ENCODE results near the gene POLE4. TPM values are rescaled to one million over a fixed set of nuclear protein-coding genes. Genes with fewer than 3 reads are reported as not detected.

The POLE4 gene
- total RNA-seq, 1 experiment from 2014 or later: 72.9 TPM

GRCh38 chr2:74945788-74946331, 12.6 kb upstream of the POLE4 start:
- H3K36me3 ChIP-seq (ENCODE audit: insufficient read depth, low read length): no peaks in the 10 kb centered on the region
- no peak overlapping the region for H2AFZ ChIP-seq (ENCODE audit: low read length)
- no peak overlapping the region for H3K27ac ChIP-seq (ENCODE audit: low read length)
- 0 out of 2 replicates have a peak, but pooled peaks cover 8% of the 10 kb centered on the region for H3K9me3 ChIP-seq (ENCODE audit: low read length)
- DNase-seq: no peak
- H3K27me3 ChIP-seq (ENCODE audit: low read length): no peaks in the 10 kb centered on the region
- no peak overlapping the region for H3K4me3 ChIP-seq (ENCODE audit: low read length)
- H3K4me2 ChIP-seq (ENCODE audit: low read depth, low read length, poor library complexity, severe bottlenecking): no peak overlapping the region
- peaks cover 4% of the 10 kb centered on the region for H3K4me1 ChIP-seq (ENCODE audit: low read length)
- H3K9ac ChIP-seq (ENCODE audit: low read length): no peak overlapping the region
- no peaks in the 10 kb centered on the region for H4K20me1 ChIP-seq (ENCODE audit: insufficient read depth, low read depth, low read length)
- no peaks in the 10 kb centered on the region for H3K9me2 ChIP-seq (replicated peaks; ENCODE audit: insufficient read depth, low read length)
- no peaks in the 10 kb centered on the region for H3K79me2 ChIP-seq (ENCODE audit: low read length)

DNA sequence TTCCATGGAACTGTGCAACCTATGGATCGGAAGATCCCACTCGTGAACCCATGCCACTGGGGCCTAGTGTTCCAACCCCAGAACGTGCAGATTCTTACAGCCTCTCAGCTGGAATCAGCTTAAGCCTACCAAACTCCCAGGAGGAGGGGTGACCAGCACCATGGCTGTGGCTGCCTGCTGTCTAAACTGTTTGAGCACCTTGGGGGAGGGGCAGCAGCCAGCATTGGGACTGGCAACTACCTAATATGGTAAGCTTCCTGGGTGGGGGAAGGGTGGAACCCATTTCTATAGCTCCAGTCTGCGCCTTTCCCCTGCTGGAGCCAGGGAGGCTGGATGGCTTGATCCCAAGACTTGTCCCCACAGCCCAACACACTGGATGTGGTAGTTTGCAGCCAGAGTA, 10.7 kb upstream of the POLE4 start:
- no peak overlapping the region for H3K27ac ChIP-seq (ENCODE audit: low read length)
- no peak overlapping the region for H3K4me3 ChIP-seq (ENCODE audit: low read length)
- peaks cover 16% of the 10 kb centered on the region for H3K4me1 ChIP-seq (ENCODE audit: low read length)
- H3K9ac ChIP-seq (ENCODE audit: low read length): no peak overlapping the region
- no peaks in the 10 kb centered on the region for H3K79me2 ChIP-seq (ENCODE audit: low read length)
- H3K9me3 ChIP-seq (ENCODE audit: low read length): peaks cover 9% of the 10 kb centered on the region; the same call in 1 of the 2 replicates
- H4K20me1 ChIP-seq (ENCODE audit: insufficient read depth, low read depth, low read length): no peaks in the 10 kb centered on the region
- no peaks in the 10 kb centered on the region for H3K36me3 ChIP-seq (ENCODE audit: insufficient read depth, low read length)
- no peak overlapping the region for H2AFZ ChIP-seq (ENCODE audit: low read length)
- H3K9me2 ChIP-seq (replicated peaks; ENCODE audit: insufficient read depth, low read length): no peaks in the 10 kb centered on the region
- DNase-seq: no peak
- no peaks in the 10 kb centered on the region for H3K27me3 ChIP-seq (ENCODE audit: low read length)
- H3K4me2 ChIP-seq (ENCODE audit: low read depth, low read length, poor library complexity, severe bottlenecking): no peak overlapping the region

- no peaks in the 10 kb centered on the region for H3K79me2 ChIP-seq (ENCODE audit: low read length)
- no peaks in the 10 kb centered on the region for H3K27me3 ChIP-seq (ENCODE audit: low read length)
- H3K4me3 ChIP-seq (ENCODE audit: low read length): no peak overlapping the region
- no peaks in the 10 kb centered on the region for H3K36me3 ChIP-seq (ENCODE audit: insufficient read depth, low read length)
- no peak overlapping the region for H3K4me2 ChIP-seq (ENCODE audit: low read depth, low read length, poor library complexity, severe bottlenecking)
- no peaks in the 10 kb centered on the region for H3K9me2 ChIP-seq (replicated peaks; ENCODE audit: insufficient read depth, low read length)
- H3K27ac ChIP-seq (ENCODE audit: low read length): no peak overlapping the region
- no peak for DNase-seq
- no peak overlapping the region for H2AFZ ChIP-seq (ENCODE audit: low read length)
- H3K9me3 ChIP-seq (ENCODE audit: low read length): peaks cover 11% of the 10 kb centered on the region; the same call in 1 of the 2 replicates
- H3K9ac ChIP-seq (ENCODE audit: low read length): no peak overlapping the region
- no peaks in the 10 kb centered on the region for H4K20me1 ChIP-seq (ENCODE audit: insufficient read depth, low read depth, low read length)
- H3K4me1 ChIP-seq (ENCODE audit: low read length): peaks cover 16% of the 10 kb centered on the region
Measured at GRCh38 chr2:74948779-74949178, 9.7 kb upstream of the POLE4 start.

- Histone ChIP-seq H2AFZ (ENCODE audit: low read length) (no peak overlapping the region), H3K4me2 (ENCODE audit: low read depth, low read length, poor library complexity, severe bottlenecking) (no peak overlapping the region), H3K4me3 (ENCODE audit: low read length) (no peak overlapping the region), H3K27ac (ENCODE audit: low read length) (no peak overlapping the region), H3K9ac (ENCODE audit: low read length) (no peak overlapping the region), H3K9me3 (ENCODE audit: low read length) (peaks cover 11% of the 10 kb centered on the region; the same call in 1 of the 2 replicates), H3K36me3 (ENCODE audit: insufficient read depth, low read length) (no peaks in the 10 kb centered on the region), H3K9me2 (replicated peaks; ENCODE audit: insufficient read depth, low read length) (no peaks in the 10 kb centered on the region), H3K27me3 (ENCODE audit: low read length) (no peaks in the 10 kb centered on the region), H4K20me1 (ENCODE audit: insufficient read depth, low read depth, low read length) (no peaks in the 10 kb centered on the region), H3K4me1 (ENCODE audit: low read length) (peaks cover 16% of the 10 kb centered on the region), H3K79me2 (ENCODE audit: low read length) (no peaks in the 10 kb centered on the region)
- DNase-seq: peak; percentile 65
Measured at GRCh38 chr2:74951211-74951754, 7.2 kb upstream of the POLE4 start.

DNA sequence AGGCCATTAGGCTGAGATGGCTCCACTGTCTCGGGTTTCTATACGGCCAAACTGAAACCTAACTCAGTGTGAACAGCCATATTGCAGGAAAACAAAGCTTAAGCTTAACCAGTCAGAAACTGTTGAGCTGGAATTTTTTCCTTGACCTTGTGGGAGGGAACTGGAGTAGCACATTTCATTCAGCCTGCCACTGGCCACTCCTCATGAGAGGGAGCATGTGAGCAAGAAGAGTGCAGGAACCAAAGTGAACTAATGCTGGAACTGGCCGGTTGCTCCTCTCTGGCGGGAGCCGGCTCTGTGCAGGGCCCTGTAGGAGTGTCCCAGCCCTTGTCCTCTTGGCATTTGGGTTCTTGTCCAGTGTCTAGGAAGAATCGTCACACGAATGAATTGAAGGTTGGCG, 5.9 kb upstream of the POLE4 start:
- H2AFZ ChIP-seq (ENCODE audit: low read length): no peak overlapping the region
- H3K4me2 ChIP-seq (ENCODE audit: low read depth, low read length, poor library complexity, severe bottlenecking): no peak overlapping the region
- no peaks in the 10 kb centered on the region for H3K36me3 ChIP-seq (ENCODE audit: insufficient read depth, low read length)
- DNase-seq: no peak
- no peak overlapping the region for H3K4me3 ChIP-seq (ENCODE audit: low read length)
- no peaks in the 10 kb centered on the region for H3K27me3 ChIP-seq (ENCODE audit: low read length)
- H3K9me2 ChIP-seq (replicated peaks; ENCODE audit: insufficient read depth, low read length): no peaks in the 10 kb centered on the region
- H3K9ac ChIP-seq (ENCODE audit: low read length): no peak overlapping the region
- no peak overlapping the region for H3K27ac ChIP-seq (ENCODE audit: low read length)
- H3K79me2 ChIP-seq (ENCODE audit: low read length): no peaks in the 10 kb centered on the region
- H3K4me1 ChIP-seq (ENCODE audit: low read length): peaks cover 16% of the 10 kb centered on the region
- H3K9me3 ChIP-seq (ENCODE audit: low read length): peaks cover 11% of the 10 kb centered on the region; the same call in 1 of the 2 replicates
- no peaks in the 10 kb centered on the region for H4K20me1 ChIP-seq (ENCODE audit: insufficient read depth, low read depth, low read length)

DNA sequence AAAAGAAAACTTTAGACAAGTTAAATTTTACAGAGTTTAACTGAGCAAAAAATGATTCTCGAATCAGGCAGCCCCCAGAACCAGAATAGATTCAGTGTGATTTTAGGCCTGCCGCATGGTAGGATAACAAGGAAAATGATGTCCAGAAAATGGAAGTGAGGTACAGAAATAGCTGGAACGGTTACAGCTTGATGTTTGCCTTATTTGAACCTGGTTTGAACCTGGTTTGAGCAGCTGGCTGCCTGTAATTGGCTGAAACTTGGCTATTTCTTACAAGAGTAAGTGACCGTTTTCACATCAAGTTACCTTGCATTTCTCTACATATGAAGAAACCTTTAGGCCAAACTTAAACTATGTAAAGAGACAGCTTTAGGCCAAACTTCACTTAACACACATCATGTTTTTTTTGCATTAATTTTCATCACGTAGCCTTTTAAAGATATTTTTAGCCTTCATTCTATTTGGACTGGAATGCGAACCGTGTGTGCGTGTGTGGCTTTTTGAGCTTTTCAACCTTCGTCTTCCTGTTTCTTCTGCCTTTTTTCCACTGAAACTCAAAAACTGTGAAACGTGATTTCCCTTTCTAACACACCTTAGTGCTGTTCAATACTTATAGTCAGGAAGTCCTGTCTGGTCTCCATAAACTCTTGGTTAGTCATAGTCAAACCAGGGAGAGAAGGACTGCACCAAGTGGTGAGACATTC, 4.5 kb upstream of the POLE4 start:
- no peak for DNase-seq
- Histone ChIP-seq H3K27ac (ENCODE audit: low read length) (no peak overlapping the region), H3K9me2 (replicated peaks; ENCODE audit: insufficient read depth, low read length) (no peaks in the 10 kb centered on the region), H3K79me2 (ENCODE audit: low read length) (no peaks in the 10 kb centered on the region), H3K9me3 (ENCODE audit: low read length) (peaks cover 11% of the 10 kb centered on the region; the same call in 1 of the 2 replicates), H3K36me3 (ENCODE audit: insufficient read depth, low read length) (no peaks in the 10 kb centered on the region), H2AFZ (ENCODE audit: low read length) (no peak overlapping the region), H3K9ac (ENCODE audit: low read length) (no peak overlapping the region), H3K4me3 (ENCODE audit: low read length) (no peak overlapping the region), H3K4me1 (ENCODE audit: low read length) (peaks cover 23% of the 10 kb centered on the region), H3K27me3 (ENCODE audit: low read length) (no peaks in the 10 kb centered on the region), H3K4me2 (ENCODE audit: low read depth, low read length, poor library complexity, severe bottlenecking) (no peak overlapping the region), H4K20me1 (ENCODE audit: insufficient read depth, low read depth, low read length) (no peaks in the 10 kb centered on the region)

DNA sequence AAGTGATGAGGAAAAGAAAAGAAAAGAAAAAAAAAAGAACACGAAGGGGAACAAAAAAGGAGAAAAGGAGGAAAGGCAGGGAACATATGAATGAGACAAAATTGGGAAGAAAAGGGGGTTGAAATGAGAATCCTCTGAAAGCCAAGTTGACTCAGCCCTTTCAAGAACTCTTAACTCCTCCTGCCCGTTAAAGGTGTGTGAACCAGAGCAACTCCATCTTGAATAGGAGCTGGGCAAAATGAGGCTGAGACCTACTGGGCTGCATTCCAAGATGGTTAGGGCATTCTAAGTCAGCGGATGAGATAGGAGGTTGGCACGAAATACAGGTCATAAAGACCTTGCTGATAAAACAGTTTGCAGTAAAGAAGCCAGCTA, 4.0 kb upstream of the POLE4 start:
- Histone ChIP-seq H3K4me1 (ENCODE audit: low read length) (peaks cover 27% of the 10 kb centered on the region), H4K20me1 (ENCODE audit: insufficient read depth, low read depth, low read length) (no peaks in the 10 kb centered on the region), H3K9me3 (ENCODE audit: low read length) (peaks cover 16% of the 10 kb centered on the region), H3K36me3 (ENCODE audit: insufficient read depth, low read length) (peaks cover 4% of the 10 kb centered on the region), H3K4me2 (ENCODE audit: low read depth, low read length, poor library complexity, severe bottlenecking) (no peak overlapping the region), H3K79me2 (ENCODE audit: low read length) (no peaks in the 10 kb centered on the region), H3K27ac (ENCODE audit: low read length) (no peak overlapping the region), H3K27me3 (ENCODE audit: low read length) (no peaks in the 10 kb centered on the region), H3K9ac (ENCODE audit: low read length) (no peak overlapping the region), H3K4me3 (ENCODE audit: low read length) (no peak overlapping the region), H3K9me2 (replicated peaks; ENCODE audit: insufficient read depth, low read length) (no peaks in the 10 kb centered on the region), H2AFZ (ENCODE audit: low read length) (no peak overlapping the region)
- no peak for DNase-seq

GRCh38 chr2:74957886-74958273, 563 bp upstream of the POLE4 start:
- H3K9me2 ChIP-seq (replicated peaks; ENCODE audit: insufficient read depth, low read length): no peaks in the 10 kb centered on the region
- no peaks in the 10 kb centered on the region for H4K20me1 ChIP-seq (ENCODE audit: insufficient read depth, low read depth, low read length)
- H3K27ac ChIP-seq (ENCODE audit: low read length): no peak overlapping the region
- peaks cover 12% of the 10 kb centered on the region for H3K4me1 ChIP-seq (ENCODE audit: low read length)
- peak overlapping the region; percentile 76 for H3K9ac ChIP-seq (ENCODE audit: low read length)
- H3K27me3 ChIP-seq (ENCODE audit: low read length): no peaks in the 10 kb centered on the region
- H2AFZ ChIP-seq (ENCODE audit: low read length): peak overlapping the region; percentile 97
- peak overlapping the region; percentile 64 for H3K4me3 ChIP-seq (ENCODE audit: low read length)
- DNase-seq: peak; percentile 51
- H3K4me2 ChIP-seq (ENCODE audit: low read depth, low read length, poor library complexity, severe bottlenecking): peak overlapping the region; percentile 64
- peaks cover 34% of the 10 kb centered on the region for H3K36me3 ChIP-seq (ENCODE audit: insufficient read depth, low read length)
- H3K9me3 ChIP-seq (ENCODE audit: low read length): peaks cover 19% of the 10 kb centered on the region
- no peaks in the 10 kb centered on the region for H3K79me2 ChIP-seq (ENCODE audit: low read length)

All from Karpas-422 (cell line).